ENCODE results near the gene PARD3B.

The PARD3B gene

DNA sequence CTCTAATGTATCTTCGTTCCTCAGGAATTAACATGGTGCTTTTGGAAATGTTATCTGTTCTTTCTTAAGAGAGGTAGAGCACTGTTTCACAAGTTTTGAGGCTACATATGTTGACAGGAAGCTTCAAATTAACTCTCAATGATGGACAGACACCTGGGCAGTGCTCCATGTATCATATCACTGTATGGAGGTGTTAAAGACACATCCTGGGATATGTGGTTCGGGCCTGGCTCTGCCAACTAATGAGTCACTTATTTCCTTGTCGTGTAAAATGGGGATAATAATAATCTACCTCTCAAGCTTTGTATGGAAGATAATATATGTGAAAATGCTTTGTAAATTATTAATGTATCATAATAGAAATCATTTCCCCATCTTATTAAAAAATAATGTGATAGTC is 90.2 kb downstream of the PARD3B start:
- TF ChIP-seq, protein P1, sequence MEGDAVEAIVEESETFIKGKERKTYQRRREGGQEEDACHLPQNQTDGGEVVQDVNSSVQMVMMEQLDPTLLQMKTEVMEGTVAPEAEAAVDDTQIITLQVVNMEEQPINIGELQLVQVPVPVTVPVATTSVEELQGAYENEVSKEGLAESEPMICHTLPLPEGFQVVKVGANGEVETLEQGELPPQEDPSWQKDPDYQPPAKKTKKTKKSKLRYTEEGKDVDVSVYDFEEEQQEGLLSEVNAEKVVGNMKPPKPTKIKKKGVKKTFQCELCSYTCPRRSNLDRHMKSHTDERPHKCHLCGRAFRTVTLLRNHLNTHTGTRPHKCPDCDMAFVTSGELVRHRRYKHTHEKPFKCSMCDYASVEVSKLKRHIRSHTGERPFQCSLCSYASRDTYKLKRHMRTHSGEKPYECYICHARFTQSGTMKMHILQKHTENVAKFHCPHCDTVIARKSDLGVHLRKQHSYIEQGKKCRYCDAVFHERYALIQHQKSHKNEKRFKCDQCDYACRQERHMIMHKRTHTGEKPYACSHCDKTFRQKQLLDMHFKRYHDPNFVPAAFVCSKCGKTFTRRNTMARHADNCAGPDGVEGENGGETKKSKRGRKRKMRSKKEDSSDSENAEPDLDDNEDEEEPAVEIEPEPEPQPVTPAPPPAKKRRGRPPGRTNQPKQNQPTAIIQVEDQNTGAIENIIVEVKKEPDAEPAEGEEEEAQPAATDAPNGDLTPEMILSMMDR (IDR thresholded peaks at IDR 0.05; ENCODE audit: borderline replicate concordance, control extremely low read depth, extremely low read depth, insufficient read depth, missing control alignments): no peak
- in situ Hi-C loops (cut with MboI; ENCODE audit: low sequenced_read_pairs, unreplicated experiment): no loop called here
- no peak for DNase-seq (ENCODE audit: low spot score)

DNA sequence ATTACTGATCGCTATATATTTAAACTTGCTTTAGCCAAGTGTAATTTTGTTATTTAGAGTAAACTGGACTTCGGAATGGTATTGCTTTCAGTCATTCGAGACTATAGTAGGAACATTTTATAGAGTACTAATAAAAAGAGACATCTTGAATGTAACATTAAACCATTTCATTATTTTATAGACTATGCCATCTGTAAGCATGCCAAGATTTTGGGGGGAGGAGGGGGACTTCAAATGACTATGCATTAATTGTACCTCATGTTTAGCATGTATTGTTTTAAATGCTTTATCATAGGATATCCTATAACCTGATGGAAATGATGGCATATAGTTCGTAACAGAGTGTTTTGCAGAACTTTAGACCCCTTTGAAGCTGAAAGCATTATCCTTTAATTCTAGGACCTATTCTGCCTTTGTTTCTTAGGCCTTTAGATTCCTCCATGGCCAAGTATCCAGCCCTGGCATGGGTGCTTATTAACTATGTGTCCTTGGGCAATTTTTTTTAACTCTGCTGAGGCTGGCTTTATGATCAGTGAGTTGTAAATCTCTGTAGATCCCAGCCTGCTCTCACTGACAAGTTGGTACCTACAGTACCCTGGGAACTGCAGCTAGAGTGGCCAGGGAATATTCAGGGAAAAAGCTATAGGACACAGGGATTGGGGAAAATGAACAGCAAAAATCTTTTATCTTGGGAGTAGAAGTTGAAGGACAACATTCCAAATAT is 93.4 kb downstream of the PARD3B start:
- in situ Hi-C loops (cut with MboI; ENCODE audit: low sequenced_read_pairs, unreplicated experiment): no loop called here
- no peak for DNase-seq (ENCODE audit: low spot score)
- TF ChIP-seq, protein P1 (IDR thresholded peaks at IDR 0.05; ENCODE audit: borderline replicate concordance, control extremely low read depth, extremely low read depth, insufficient read depth, missing control alignments): no peak

DNA sequence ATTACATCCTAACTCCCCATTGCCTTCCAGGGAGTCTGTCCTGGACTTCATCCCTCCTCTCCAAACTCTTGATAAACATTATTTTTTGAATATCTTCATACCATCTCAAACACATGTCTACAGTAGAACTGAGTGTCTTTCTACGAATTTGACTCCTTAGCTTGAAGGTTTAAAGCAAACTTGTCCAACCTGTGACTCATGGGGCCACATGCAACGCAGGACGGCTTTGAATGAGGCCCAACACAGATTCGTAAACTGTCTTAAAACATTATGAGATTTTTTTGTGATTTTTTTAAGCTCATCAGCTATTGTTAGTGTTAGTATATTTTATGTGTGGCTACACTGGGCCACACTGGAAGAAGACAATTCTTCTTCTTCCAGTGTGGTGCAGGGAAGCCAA is 98.1 kb downstream of the PARD3B start:
- DNase-seq (ENCODE audit: low spot score): no peak
- TF ChIP-seq, protein P1 (IDR thresholded peaks at IDR 0.05; ENCODE audit: borderline replicate concordance, control extremely low read depth, extremely low read depth, insufficient read depth, missing control alignments): no peak
- in situ Hi-C loops (cut with MboI; ENCODE audit: low sequenced_read_pairs, unreplicated experiment): no loop called here

DNA sequence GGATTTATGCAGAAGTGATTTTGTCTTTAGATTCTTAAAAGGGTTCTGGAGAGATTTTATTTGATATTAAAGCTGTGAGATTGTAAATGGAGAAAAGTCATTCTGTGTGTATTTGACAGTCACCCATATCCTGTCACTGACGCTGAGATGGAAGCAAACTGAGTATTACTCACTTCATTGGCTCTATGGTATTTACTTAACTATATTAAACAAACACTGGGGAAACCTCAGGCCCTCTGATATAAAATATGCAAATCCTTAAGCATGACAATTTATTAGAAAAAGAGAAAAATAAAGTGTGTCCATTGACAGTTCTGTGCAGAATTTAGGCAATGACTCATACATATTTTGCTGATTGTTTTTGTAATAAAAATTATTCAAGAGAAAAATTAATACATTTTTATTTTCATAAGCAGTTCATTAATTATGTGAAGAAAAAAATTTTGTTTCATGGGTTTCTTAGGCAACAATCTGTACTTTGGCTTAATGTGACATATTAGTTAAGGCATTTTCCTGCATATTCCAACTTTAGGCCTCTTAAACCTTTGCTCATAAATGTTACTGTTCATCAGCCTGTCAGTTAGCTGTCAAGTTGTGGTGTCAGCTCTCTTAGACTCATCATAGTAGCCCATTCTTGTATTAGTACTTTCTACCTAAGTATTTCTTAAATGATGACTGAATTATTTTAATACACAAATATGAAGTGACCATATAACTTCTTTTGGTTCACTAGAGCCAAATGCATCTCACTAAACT is 99.9 kb downstream of the PARD3B start:
- in situ Hi-C loops (cut with MboI; ENCODE audit: low sequenced_read_pairs, unreplicated experiment): no loop called here
- no peak for DNase-seq (ENCODE audit: low spot score)
- TF ChIP-seq, protein P1 (IDR thresholded peaks at IDR 0.05; ENCODE audit: borderline replicate concordance, control extremely low read depth, extremely low read depth, insufficient read depth, missing control alignments): no peak

DNA sequence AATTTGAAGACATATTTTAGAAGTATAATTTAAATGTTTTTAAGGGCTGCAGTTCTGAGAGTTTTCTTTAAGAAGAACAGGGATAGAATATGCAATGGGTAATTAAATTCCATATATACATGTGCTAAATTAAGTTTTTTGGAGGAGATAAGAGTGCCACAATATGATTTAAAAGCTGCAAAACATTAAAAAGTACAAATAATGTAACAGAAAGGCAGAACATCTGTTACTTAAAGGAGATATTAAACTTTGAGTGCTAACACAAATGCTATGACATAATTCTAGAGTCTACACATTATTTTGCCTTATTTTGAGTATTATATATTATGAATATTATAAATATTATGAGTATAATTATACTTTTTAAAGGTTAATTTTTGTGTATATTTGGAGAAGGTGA is 102.4 kb downstream of the PARD3B start:
- DNase-seq (ENCODE audit: low spot score): no peak
- TF ChIP-seq, protein P1 (IDR thresholded peaks at IDR 0.05; ENCODE audit: borderline replicate concordance, control extremely low read depth, extremely low read depth, insufficient read depth, missing control alignments): no peak
- in situ Hi-C loops (cut with MboI; ENCODE audit: low sequenced_read_pairs, unreplicated experiment): no loop called here

DNA sequence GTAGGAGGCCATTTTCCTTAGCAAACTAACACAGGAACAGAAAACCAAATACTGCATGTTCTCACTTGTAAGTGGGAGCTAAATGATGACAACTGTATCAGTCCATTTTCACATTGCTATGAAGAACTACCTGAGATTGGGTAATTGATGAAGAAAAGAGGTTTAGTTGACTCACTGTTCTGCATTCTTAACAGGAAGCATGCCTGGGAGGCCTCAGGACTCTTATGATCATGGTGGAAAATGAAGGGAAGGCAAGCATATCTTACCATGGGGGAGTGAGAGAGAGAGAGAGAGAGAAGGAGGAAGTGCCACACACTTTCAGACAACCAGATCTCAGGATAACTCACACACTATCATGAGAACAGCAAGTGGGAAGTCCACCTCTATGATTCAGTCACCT is 105.3 kb downstream of the PARD3B start:
- no peak for DNase-seq (ENCODE audit: low spot score)
- in situ Hi-C loops (cut with MboI; ENCODE audit: low sequenced_read_pairs, unreplicated experiment): no loop called here
- TF ChIP-seq, protein P1 (IDR thresholded peaks at IDR 0.05; ENCODE audit: borderline replicate concordance, control extremely low read depth, extremely low read depth, insufficient read depth, missing control alignments): no peak

Data from GM13976 (cell line).